Motor neuron (in vitro differentiated cells): ENCODE data around the gene HNF4A. TPM values are rescaled to one million over a fixed set of nuclear protein-coding genes. Genes with fewer than 3 reads are reported as not detected.
A peak's percentile ranks its signal among the peaks of the same experiment; 100 is the strongest.

ENCODE experiments used
- ATAC-seq, 8 experiments: fragments of 200-7000 bp; cut with Tn5 transposase; replicated peaks in 6 of 8; 2 replicates each; pipeline ENCODE4 v1.8.0; 2021; ENCODE audit warnings: mild to moderate bottlenecking in 8 of 8, moderate library complexity in 8 of 8
- H3K27ac ChIP-seq, 2 donors: fragments of 250-450 bp; sonication (Bioruptor Pico); 2 replicates each; pipeline ENCODE4 v1.9.0; 2021; ENCODE audit warnings: antibody characterized with exemption in 2 of 2, mild to moderate bottlenecking in 2 of 2, moderate library complexity in 1 of 2
- H3K4me1 ChIP-seq, 2 donors: fragments of 250-450 bp; sonication (Bioruptor Pico); replicated peaks in 1 of 2; 2 replicates each; pipeline ENCODE4 v1.6.1; 2021; ENCODE audit warnings: antibody characterized with exemption in 2 of 2, mild to moderate bottlenecking in 2 of 2, moderate library complexity in 1 of 2
- H3K4me3 ChIP-seq, 5 donors: fragments of 250-450 bp; sonication (Bioruptor Pico); 2 replicates each; pipeline ENCODE4 v1.9.0; 2021; ENCODE audit warnings: antibody characterized with exemption in 5 of 5, mild to moderate bottlenecking in 5 of 5, moderate library complexity in 4 of 5
- WGBS, 10 experiments: fragments of 450-650 bp; shearing (Covaris generic); methylation state at CpG; one replicate each; pipeline ENCODE4 v1.0.0; 2022; 5-methylcytosine and 5-hydroxymethylcytosine counted together
- in situ Hi-C, 9 experiments: fragments of 400-800 bp; cut with MboI; loops; one replicate each; pipeline ENCODE4 v1.15.0; 2021; ENCODE audit warnings: low sequenced_read_pairs in 9 of 9, low pct_unique_long_range_greater_than_20kb in 2 of 9; ENCODE audit not compliant: unreplicated experiment in 9 of 9
- total RNA-seq, 8 experiments: library from RNA; unstranded; fragments of 300-600 nt; gene quantifications; 2 replicates each; pipeline versions ENCODE4 v1.2.3 to v1.2.4, GENCODE V29; 2022

The HNF4A gene
- total RNA-seq, 8 experiments from 2014 or later: 0.09 to 0.62 (median 0.17) TPM; not detected in 2

GRCh38 chr20:44414808-44415207 is 59.3 kb downstream of the HNF4A start:
- Histone ChIP-seq H3K4me1 (no peaks in the 10 kb centered on the region), H3K4me3 (no peak overlapping the region), H3K27ac (no peak overlapping the region)
- no peak for ATAC-seq
- in situ Hi-C loops: no loop called here

- Histone ChIP-seq H3K27ac (no peak overlapping the region), H3K4me1 (no peaks in the 10 kb centered on the region), H3K4me3 (no peak overlapping the region)
- in situ Hi-C loops: no loop called here
- 0 to 95% (median 70%) methylated on average over 1 to 8 of the region's 13 CpGs; no CpG with 5 or more reads in 1 of the 10 experiments for WGBS, 10 experiments
- ATAC-seq: no peak
Measured at GRCh38 chr20:44415833-44416715, 60.6 kb downstream of the HNF4A start.

GRCh38 chr20:44418069-44418905 is 62.8 kb downstream of the HNF4A start:
- 10 to 89% (median 55%) methylated on average over 1 to 6 of the region's 13 CpGs; no CpG with 5 or more reads in 3 of the 10 experiments for WGBS, 10 experiments
- Histone ChIP-seq H3K4me3 (no peak overlapping the region), H3K4me1 (no peaks in the 10 kb centered on the region), H3K27ac (no peak overlapping the region)
- ATAC-seq: no peak
- in situ Hi-C loops: no loop called here

GRCh38 chr20:44419131-44419844 is 63.8 kb downstream of the HNF4A start:
- Histone ChIP-seq H3K27ac (no peak overlapping the region), H3K4me3 (no peak overlapping the region), H3K4me1 (no peaks in the 10 kb centered on the region)
- WGBS, 10 experiments: 66 to 100% (median 80%) methylated on average over 1 to 9 of the region's 13 CpGs; no CpG with 5 or more reads in 1 of the 10 experiments
- no peak for ATAC-seq
- in situ Hi-C loops: no loop called here

DNA sequence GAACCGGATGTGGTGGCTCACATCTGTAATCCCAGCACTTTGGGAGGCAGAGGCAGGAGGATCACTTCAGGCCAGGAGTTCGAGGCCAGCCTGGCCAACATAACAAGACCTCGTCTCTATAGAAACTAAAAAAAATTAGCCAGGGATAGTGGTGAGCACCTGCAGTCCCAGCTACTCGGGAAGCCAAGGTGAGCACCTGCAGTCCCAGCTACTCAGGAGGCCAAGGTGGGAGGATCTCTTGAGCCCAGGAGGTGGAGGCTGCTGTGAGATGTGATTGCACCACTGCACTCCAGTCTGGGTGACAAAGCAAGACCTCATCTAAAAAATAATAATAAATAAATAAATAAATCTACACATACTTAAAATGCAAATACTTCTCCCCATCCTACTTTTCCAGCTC is 65.0 kb downstream of the HNF4A start:
- 29 to 100% (median 60%) methylated on average over 1 to 4 of the region's 4 CpGs; no CpG with 5 or more reads in 3 of the 10 experiments for WGBS, 10 experiments
- H3K4me1 ChIP-seq: no peaks in the 10 kb centered on the region
- no peak overlapping the region for H3K4me3 ChIP-seq
- ATAC-seq: no peak
- in situ Hi-C loops: no loop called here
- H3K27ac ChIP-seq: no peak overlapping the region

DNA sequence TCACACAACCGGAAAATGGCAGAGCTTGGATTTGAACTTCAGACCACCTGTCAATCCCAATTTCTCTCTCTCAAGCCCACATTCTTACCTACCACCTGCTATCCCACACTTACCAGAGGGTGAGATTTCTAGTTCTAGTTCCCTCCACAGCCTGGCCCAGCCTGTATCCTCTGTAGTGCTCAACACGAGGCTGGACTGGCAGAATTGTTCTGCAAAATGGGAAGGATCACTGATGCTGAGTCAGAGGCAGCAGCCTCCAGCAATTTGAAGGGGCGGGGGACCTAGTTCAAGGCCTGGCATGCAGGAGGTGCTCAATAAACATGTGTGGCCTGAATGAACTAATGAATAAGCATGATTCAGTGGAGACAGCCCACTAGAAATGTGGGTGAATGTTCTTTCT is 66.6 kb downstream of the HNF4A start:
- no peak overlapping the region for H3K4me3 ChIP-seq
- no peaks in the 10 kb centered on the region for H3K4me1 ChIP-seq
- peak in 3 of 8 experiments; percentile 25 to 99 (median 99) for ATAC-seq
- H3K27ac ChIP-seq: no peak overlapping the region
- WGBS, 10 experiments: 0 to 100% (median 82%) methylated on average over 1 to 3 of the region's 3 CpGs; no CpG with 5 or more reads in 2 of the 10 experiments
- in situ Hi-C loops: no loop called here

DNA sequence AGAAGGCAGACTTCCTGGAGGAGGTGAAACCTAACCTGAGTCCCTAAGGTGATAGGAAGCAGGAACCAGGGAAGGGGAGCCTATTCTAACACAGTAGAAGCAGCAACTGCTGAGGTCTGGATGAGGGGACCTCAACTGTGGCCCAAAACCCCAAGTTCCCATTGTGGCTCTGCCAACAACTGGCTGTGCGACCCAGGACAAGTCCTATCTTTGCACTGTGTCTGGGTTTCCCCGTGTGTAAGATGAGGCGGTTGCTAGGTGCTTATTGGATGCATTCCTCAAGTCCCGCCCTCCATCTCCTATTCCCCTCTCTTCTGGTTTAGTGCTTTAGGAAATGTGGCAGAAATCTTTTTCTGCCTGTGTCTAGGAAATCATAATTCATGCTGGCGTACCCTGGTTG is 68.0 kb downstream of the HNF4A start:
- H3K27ac ChIP-seq: no peak overlapping the region
- no peaks in the 10 kb centered on the region for H3K4me1 ChIP-seq
- no peak overlapping the region for H3K4me3 ChIP-seq
- ATAC-seq: no peak
- in situ Hi-C loops: no loop called here
- 30 to 90% (median 75%) methylated on average over 1 to 3 of the region's 5 CpGs; no CpG with 5 or more reads in 3 of the 10 experiments for WGBS, 10 experiments

- no peak for ATAC-seq
- Histone ChIP-seq H3K4me1 (no peaks in the 10 kb centered on the region), H3K4me3 (no peak overlapping the region), H3K27ac (no peak overlapping the region)
- 51 to 92% (median 79%) methylated on average over 1 to 11 of the region's 14 CpGs; no CpG with 5 or more reads in 4 of the 10 experiments for WGBS, 10 experiments
- in situ Hi-C loops: no loop called here
Measured at GRCh38 chr20:44424039-44424495, 68.6 kb downstream of the HNF4A start.

DNA sequence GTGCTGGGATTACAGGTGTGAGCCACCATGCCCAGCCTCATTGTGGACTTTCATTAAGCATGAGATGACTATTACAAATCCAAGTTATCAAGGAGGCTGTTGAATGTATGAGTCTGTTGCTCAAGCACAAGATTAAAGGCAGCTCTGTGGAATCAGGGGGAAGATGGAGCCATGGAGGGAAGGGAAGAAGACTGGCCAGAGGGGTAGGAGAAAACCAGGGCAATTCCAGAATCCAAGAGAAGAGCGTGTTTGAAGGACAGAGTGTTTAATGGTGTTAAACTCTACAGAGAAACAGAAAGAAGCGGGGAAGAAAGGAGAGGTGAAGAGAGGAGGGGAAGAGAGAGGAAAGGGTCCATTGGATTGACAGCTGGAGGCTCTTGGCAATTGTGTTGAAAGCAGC is 70.4 kb downstream of the HNF4A start:
- no peak for ATAC-seq

DNA sequence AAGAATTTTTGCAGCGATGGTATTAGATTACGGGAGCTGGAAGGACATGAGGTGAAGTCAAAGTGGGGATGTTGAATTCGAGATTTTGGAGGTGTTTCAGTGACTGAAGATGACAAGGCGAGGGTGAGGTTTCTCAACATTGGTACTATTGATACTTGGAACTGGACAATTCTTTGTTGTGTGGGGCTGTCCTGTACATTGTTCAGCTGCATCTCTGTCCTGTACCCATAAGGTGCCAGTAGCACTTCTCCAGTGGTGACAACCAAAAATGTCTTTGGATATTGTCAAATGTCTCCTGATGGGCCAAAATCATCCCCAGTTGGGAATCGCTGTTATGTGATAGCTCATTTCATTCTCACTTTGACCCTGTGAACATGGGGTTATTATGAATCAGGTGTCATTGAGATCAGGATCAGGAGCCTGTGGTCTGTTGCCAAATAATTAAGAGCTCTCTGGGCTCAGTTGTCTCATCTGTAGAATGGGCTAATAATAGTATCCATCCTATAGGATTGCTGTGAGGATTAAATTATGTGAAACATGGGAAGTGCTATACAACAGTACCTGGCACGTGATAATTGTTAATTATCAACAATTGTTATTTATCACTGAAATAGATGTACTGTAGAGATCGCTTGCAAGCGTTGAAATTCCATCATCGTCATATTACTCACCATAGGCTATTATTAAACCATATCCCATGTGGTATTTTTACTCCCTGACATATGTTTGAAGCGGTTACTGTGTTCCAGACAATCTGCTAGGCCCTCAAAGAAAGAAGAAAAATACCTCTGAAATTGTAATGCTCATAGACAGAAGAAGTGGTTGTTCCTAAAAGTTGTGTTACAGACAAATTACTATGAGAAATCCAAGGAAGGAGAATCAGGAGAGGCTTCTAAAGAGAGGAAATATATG is 71.6 kb downstream of the HNF4A start:
- H3K27ac ChIP-seq: no peak overlapping the region
- ATAC-seq: no peak
- in situ Hi-C loops: no loop called here
- WGBS, 10 experiments: 47 to 88% (median 58%) methylated on average over 4 to 10 of the region's 10 CpGs; no CpG with 5 or more reads in 1 of the 10 experiments
- no peaks in the 10 kb centered on the region for H3K4me1 ChIP-seq
- no peak overlapping the region for H3K4me3 ChIP-seq

More for the DNA sequence above, 70.4 kb downstream of the HNF4A start:
- in situ Hi-C loops: no loop called here
- 20 to 100% (median 70%) methylated on average over 1 to 2 of the region's 2 CpGs; no CpG with 5 or more reads in 2 of the 10 experiments for WGBS, 10 experiments
- Histone ChIP-seq H3K27ac (no peak overlapping the region), H3K4me1 (no peaks in the 10 kb centered on the region), H3K4me3 (no peak overlapping the region)

DNA sequence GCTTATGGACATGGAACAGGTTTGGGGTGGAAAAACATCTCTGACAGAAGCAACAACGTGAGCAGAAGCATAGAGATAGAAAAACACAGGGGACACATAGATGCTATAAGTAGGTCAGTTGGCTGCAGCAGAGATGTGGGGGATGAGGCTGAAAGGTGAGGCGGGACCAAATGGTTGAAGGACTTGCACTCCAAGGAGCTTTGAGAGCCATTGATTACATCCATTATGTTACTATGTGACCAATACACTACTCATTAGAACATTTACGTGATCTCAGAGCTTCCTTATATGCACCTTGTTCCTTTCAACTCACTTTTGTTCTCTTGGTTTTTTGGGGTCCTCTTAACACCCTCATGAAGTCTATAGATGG is 72.3 kb downstream of the HNF4A start:
- H3K4me1 ChIP-seq: no peaks in the 10 kb centered on the region
- no peak for ATAC-seq
- no peak overlapping the region for H3K27ac ChIP-seq
- no peak overlapping the region for H3K4me3 ChIP-seq
- in situ Hi-C loops: no loop called here
- 0 to 100% (median 81%) methylated on average over 1 to 3 of the region's 3 CpGs; no CpG with 5 or more reads in 3 of the 10 experiments for WGBS, 10 experiments
